MCF 10A (cell line): ENCODE data around the gene NUSAP1. TPM values are rescaled to one million over a fixed set of nuclear protein-coding genes. Genes with fewer than 3 reads are reported as not detected.
A peak's percentile ranks its signal among the peaks of the same experiment; 100 is the strongest.
"Not testable (repeated sequence)": the region's sequence is repeated elsewhere in the genome, so short reads cannot be mapped to it uniquely, and the experiment has no call there.

Source experiments
- BruUV-seq: library from RNA; stranded (reverse); fragments of 400-500 nt; replicated peaks from 2 replicates; lab custom pipeline; 2021; lab: Mats Ljungman, UMichigan
- CTCF ChIA-PET: fragments of 300-600 bp; sonication (Branson Sonifier 250); formaldehyde crosslinking; extraction: SDS; loops from one replicate; lab custom pipeline; 2021; ENCODE audit warnings: antibody characterized with exemption, inconsistent platforms; lab: Yijun Ruan, JAX
- POLR2A ChIA-PET: fragments of 300-600, 350-650 bp; sonication (Branson Sonifier 250); formaldehyde crosslinking; extraction: SDS; loops from one replicate; lab custom pipeline; 2020; ENCODE audit warnings: antibody characterized with exemption, inconsistent platforms; lab: Yijun Ruan, JAX
- DNase-seq: peaks from one replicate; pipeline ENCODE4 v3.0.0-alpha.2; 2018; ENCODE audit not compliant: unreplicated experiment
- H3K27ac Mint-ChIP-seq: one replicate; pipeline ENCODE4 v1.8.0; 2022; ENCODE audit warnings: mild to moderate bottlenecking, low read depth, mixed read lengths; ENCODE audit not compliant: unreplicated experiment
- H3K27me3 Mint-ChIP-seq: one replicate; pipeline ENCODE4 v1.8.0; 2022; ENCODE audit warnings: mixed read lengths; ENCODE audit not compliant: insufficient read depth, unreplicated experiment
- H3K36me3 Mint-ChIP-seq: one replicate; pipeline ENCODE4 v1.8.0; 2022; ENCODE audit warnings: mild to moderate bottlenecking, moderate library complexity, mixed read lengths; ENCODE audit not compliant: insufficient read depth, unreplicated experiment
- H3K4me1 Mint-ChIP-seq: one replicate; pipeline ENCODE4 v1.8.0; 2022; ENCODE audit warnings: mixed read lengths; ENCODE audit not compliant: insufficient read depth, unreplicated experiment
- H3K4me3 Mint-ChIP-seq: one replicate; pipeline ENCODE4 v1.8.0; 2022; ENCODE audit warnings: mild to moderate bottlenecking, moderate library complexity, mixed read lengths; ENCODE audit not compliant: unreplicated experiment
- H3K9me3 Mint-ChIP-seq: one replicate; pipeline ENCODE4 v1.8.0; 2022; ENCODE audit warnings: mixed read lengths; ENCODE audit not compliant: unreplicated experiment
- intact Hi-C: fragments of 100-400 bp; cut with micrococcal nuclease; formaldehyde crosslinking; loops from 2 replicates; pipeline ENCODE4 v1.14.1; 2022
- total RNA-seq: library from RNA; stranded (reverse); gene quantifications from 2 replicates; pipeline ENCODE4 v1.2.3, GENCODE V29; 2022
- TF ChIP-seq, protein P1 (sequence below): fragments of 200-600 bp; IDR thresholded peaks from one replicate; pipeline ENCODE4 v1.8.0; 2022; ENCODE audit warnings: antibody characterized with exemption, mild to moderate bottlenecking; ENCODE audit not compliant: unreplicated experiment

NUSAP1 gene
- total RNA-seq, 1 experiment from 2014 or later, result 62.6 TPM

DNA sequence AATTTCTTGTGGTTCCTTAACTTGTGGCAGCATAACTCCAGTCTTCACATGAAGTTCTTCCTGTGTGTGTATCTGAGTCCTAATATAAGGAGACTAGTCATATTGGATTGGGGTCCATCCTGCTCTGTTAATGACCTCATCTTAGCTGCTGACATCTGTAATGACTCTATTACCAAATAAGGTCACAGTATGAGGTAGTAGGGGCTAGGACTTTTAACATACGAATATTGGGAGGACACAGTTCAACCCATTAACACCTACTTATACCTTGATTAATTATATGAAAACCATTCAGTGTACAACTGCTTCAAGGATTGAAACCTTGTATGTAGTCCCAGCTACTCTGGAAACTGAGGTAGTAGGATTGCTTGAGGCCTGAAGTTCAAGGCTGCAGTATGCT lies 44.2 kb upstream of the NUSAP1 start:
- no peak for DNase-seq
- Mint-ChIP-seq H3K9me3 (no peaks in the 10 kb centered on the region), H3K4me3 (no peak overlapping the region), H3K27ac (peak overlapping the region; percentile 49), H3K36me3 (peaks cover 66% of the 10 kb centered on the region), H3K27me3 (no peaks in the 10 kb centered on the region), H3K4me1 (peaks cover 19% of the 10 kb centered on the region)
- BruUV-seq, result no TSS peak
- CTCF ChIA-PET, result interaction anchor here (0.6 to 1.0 kb wide), 3 partner anchors 41 to 46 kb away, joined by 4 to 9 read pairs (median 5); partner anchors contain the start of genes NUSAP1 and OIP5
- intact Hi-C loops, result no loop called here
- POLR2A ChIA-PET, result no interaction called here
- TF ChIP-seq, protein P1, sequence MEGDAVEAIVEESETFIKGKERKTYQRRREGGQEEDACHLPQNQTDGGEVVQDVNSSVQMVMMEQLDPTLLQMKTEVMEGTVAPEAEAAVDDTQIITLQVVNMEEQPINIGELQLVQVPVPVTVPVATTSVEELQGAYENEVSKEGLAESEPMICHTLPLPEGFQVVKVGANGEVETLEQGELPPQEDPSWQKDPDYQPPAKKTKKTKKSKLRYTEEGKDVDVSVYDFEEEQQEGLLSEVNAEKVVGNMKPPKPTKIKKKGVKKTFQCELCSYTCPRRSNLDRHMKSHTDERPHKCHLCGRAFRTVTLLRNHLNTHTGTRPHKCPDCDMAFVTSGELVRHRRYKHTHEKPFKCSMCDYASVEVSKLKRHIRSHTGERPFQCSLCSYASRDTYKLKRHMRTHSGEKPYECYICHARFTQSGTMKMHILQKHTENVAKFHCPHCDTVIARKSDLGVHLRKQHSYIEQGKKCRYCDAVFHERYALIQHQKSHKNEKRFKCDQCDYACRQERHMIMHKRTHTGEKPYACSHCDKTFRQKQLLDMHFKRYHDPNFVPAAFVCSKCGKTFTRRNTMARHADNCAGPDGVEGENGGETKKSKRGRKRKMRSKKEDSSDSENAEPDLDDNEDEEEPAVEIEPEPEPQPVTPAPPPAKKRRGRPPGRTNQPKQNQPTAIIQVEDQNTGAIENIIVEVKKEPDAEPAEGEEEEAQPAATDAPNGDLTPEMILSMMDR, result no peak

DNA sequence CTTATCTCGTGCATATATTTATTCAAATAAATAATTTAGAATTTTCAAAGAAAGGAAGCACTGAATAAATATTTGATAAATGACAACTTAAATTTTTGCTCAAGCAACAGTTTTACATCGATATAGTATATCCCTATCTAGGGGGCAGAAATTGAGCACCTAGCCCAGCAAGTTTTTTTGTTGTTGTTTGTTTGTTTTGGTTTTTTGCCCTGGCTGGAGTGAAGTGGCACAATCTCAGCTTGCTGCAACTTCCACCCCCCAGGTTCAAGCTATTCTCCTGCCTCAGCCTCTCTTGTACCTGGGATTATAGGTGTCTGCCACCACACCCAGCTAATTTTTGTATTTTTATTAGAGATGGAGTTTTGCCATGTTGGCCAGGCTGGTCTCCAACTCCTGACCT lies 42.7 kb upstream of the NUSAP1 start:
- TF ChIP-seq, protein P1, result no peak
- H3K27ac Mint-ChIP-seq, result no peak overlapping the region
- H3K9me3 Mint-ChIP-seq, result no peaks in the 10 kb centered on the region
- ChIA-PET CTCF (no interaction called here), POLR2A (interaction anchor here (1.1 to 1.5 kb wide), 2 partner anchors 26 to 42 kb away, joined by 3 read pairs; partner anchors contain the start of genes NUSAP1 and OIP5)
- no TSS peak for BruUV-seq
- intact Hi-C loops, result no loop called here
- H3K4me3 Mint-ChIP-seq, result no peak overlapping the region
- no peak for DNase-seq
- H3K27me3 Mint-ChIP-seq, result no peaks in the 10 kb centered on the region
- peaks cover 72% of the 10 kb centered on the region for H3K36me3 Mint-ChIP-seq
- H3K4me1 Mint-ChIP-seq, result peaks cover 18% of the 10 kb centered on the region

DNA sequence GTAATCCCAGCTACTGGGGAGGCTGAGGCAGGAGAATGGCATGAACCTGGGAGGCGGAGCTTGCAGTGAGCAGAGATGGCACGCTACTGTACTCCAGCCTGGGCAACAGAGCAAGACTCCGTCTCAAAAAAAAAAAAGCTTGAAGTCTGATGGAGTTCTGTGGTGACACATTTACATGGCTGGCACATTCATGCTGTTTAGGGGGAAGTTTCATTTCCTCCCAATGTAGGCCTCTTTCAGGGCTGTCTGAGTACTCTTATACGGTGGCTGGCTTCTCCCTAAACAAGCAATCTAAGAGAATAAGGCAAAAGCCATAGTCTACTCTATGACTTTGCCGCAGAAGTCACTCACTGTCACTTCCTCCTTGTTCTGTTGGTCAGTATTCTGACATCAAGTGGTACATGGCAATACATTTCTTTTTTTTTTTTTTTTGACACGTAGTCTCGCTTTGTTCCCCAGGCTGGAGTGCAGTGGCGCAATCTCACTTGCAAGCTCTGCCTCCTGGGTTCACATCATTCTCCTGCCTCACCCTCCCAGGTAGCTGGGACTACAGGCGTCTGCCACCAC lies 41.5 kb upstream of the NUSAP1 start:
- CTCF ChIA-PET, result interaction anchor here (0.6 to 1.2 kb wide), 5 partner anchors 19 to 221 kb away, joined by 3 to 5 read pairs (median 3); no protein-coding TSS in a partner anchor
- H3K9me3 Mint-ChIP-seq, result no peaks in the 10 kb centered on the region
- H3K4me1 Mint-ChIP-seq, result peaks cover 11% of the 10 kb centered on the region
- no peak overlapping the region for H3K27ac Mint-ChIP-seq
- TF ChIP-seq, protein P1, result no peak
- intact Hi-C loops, result no loop called here
- DNase-seq, result no peak
- no peaks in the 10 kb centered on the region for H3K27me3 Mint-ChIP-seq
- POLR2A ChIA-PET, result interaction anchor here (0.6 to 1.5 kb wide), 3 partner anchors 25 to 175 kb away, joined by 3 read pairs; partner anchors contain the start of genes INO80, NUSAP1 and OIP5
- no TSS peak for BruUV-seq
- no peak overlapping the region for H3K4me3 Mint-ChIP-seq
- H3K36me3 Mint-ChIP-seq, result peaks cover 70% of the 10 kb centered on the region

DNA sequence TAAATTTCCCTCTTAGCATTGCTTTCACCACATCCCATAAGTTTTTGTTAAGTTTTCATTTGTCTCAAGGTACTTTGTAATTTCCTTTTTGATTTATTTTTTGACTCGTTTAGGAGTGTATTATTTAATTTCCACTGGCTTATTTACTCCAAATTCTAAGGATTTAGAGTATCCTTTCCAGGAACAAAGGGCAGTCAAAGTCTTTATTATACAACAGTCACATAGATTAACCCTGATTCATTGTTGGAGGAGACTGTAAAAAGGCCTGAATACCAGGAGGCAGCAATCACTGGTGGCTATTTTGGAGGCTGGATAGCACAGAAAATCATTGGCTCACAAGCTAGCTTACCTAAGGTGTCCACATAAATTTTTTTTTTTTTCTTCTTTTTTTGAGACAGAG lies 40.2 kb upstream of the NUSAP1 start:
- H3K27ac Mint-ChIP-seq, result no peak overlapping the region
- BruUV-seq, result no TSS peak
- peaks cover 66% of the 10 kb centered on the region for H3K36me3 Mint-ChIP-seq
- H3K27me3 Mint-ChIP-seq, result no peaks in the 10 kb centered on the region
- ChIA-PET POLR2A (interaction anchor here (1.8 kb wide), 1 partner anchor 9 kb away, joined by 9 read pairs; no protein-coding TSS in a partner anchor), CTCF (interaction anchor here (0.7 to 1.2 kb wide), 2 partner anchors 38 to 296 kb away, joined by 4 to 5 read pairs; no protein-coding TSS in a partner anchor)
- no peak for DNase-seq
- H3K4me1 Mint-ChIP-seq, result peaks cover 1% of the 10 kb centered on the region
- no peaks in the 10 kb centered on the region for H3K9me3 Mint-ChIP-seq
- intact Hi-C loops, result no loop called here
- H3K4me3 Mint-ChIP-seq, result no peak overlapping the region
- TF ChIP-seq, protein P1, result no peak

DNA sequence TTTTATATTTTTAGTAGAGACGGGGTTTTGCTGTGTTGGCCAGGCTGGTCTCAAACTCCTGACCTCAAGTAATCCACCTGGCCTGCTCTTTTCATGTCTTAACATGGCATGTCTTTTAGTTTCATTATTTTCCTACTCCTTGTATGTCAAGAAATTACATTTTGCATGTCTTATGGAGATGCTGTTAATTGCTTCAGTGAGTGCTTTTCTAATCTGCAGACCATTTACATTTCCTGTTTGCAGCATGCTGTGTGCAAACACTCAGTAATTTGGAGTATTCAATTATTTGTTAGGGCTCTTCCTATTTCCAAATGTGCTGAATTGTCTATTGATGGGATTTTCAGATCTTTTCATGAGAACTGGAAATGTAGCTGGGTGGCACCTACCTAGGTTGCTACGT lies 31.5 kb upstream of the NUSAP1 start:
- H3K4me3 Mint-ChIP-seq, H3K27me3 Mint-ChIP-seq, intact Hi-C loops, H3K27ac Mint-ChIP-seq, H3K4me1 Mint-ChIP-seq, H3K9me3 Mint-ChIP-seq, DNase-seq, BruUV-seq: not testable (repeated sequence)
- peaks cover 53% of the 10 kb centered on the region for H3K36me3 Mint-ChIP-seq
- ChIA-PET POLR2A (interaction anchor here (1.3 to 1.4 kb wide), 2 partner anchors 9 to 17 kb away, joined by 3 to 4 read pairs; no protein-coding TSS in a partner anchor), CTCF (interaction anchor here (1.0 to 1.2 kb wide), 2 partner anchors 17 to 31 kb away, joined by 3 to 4 read pairs; partner anchors contain the start of genes NUSAP1 and OIP5)
